8988T (cell line): ENCODE results near the gene RAB3C.

Experiments
- DNase-seq: peaks from one replicate; pipeline ENCODE4 v3.0.0; 2011

Gene RAB3C

DNA sequence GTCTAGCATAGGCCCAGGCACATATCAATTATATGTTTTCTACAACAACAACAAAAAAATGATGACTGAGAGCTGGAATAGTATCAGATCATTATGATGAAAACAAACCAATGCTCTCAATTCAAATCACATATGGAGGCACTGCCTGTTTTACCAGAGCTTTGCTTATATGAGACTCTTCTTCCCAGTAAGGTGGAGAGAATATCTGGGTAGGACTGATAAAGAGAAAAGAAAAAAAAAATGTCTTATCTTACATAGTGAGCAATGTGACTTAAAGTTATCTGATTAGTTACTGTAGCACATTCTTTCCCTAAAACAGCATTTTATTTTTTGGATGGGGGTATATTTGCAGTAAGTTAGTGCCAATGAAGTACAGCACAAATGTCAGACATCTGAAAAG is 154.8 kb downstream of the RAB3C start:
- no peak for DNase-seq

DNA sequence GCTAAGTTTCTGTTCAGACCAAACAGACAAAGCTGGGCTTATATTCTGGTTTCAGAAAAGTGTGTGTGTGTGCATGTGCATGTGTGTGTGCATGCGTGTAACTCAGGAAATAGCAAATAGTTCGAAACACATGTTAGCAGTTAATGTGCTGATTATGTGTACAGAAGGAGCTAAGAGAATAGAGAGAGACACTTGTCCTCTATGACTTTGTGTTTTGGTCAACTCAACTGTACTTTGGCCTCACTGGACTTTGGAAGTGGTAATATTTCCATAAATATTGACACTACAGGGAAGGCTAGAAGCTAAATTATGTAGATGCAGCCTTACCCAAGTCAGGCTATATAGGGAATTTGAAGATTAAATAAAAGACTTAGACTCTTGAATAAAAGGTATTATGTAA is 155.5 kb downstream of the RAB3C start:
- no peak for DNase-seq

DNA sequence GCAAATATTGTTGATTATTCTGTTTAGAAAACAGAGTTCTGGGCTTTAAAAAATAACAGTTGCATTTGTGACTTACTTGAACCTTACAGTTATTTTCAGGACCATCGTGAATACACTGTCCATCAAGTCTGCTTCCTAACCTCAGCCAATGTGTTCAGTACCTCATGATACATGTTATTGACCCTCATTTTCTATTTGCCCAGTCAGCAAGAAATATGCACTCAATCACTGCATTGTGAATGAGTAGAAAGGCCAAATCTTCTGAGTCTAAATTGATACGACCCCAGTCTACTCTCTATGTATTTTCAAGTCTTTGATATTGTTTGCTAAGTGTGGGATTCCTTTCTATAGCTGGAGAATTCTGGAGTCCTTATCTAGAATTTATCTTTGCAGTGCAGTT is 156.2 kb downstream of the RAB3C start:
- no peak for DNase-seq

DNA sequence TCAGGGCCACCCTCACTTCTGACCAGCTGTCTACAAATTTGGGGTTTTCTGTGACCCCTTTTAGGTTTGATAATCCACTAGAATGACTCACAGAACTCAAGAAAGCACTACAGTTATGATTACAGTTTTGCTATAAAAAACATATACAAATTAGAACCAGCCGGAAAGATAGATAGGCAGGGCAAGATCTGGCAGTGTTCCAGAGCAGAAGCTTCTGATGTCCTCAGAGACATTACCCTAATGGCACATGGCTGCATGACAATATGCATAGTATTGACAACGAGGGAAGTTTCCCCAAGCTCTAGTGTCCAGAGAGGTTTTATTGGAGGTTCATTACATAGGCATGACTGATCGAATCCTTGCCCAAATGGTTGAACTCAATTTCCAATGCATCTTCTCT is 158.1 kb downstream of the RAB3C start:
- no peak for DNase-seq

DNA sequence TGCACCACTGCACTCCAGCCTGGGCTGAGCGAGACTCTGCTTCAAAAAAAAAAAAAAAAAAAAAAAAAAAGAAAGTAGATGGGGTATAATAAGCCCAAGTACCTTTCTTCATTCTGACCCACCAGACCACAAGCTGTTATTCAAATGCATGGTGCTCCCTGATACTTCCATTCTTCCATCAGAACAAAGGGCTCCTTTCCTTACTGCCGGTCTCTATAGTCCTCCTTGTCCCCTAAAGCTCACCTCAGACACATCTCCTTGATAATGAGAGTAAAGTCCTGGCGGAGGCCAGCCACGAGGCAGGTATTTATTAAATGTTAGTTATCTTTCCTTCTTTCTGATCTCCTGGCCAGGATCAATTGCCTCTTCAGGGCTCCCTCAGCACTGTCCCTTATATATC is 162.5 kb downstream of the RAB3C start:
- DNase-seq: no peak

DNA sequence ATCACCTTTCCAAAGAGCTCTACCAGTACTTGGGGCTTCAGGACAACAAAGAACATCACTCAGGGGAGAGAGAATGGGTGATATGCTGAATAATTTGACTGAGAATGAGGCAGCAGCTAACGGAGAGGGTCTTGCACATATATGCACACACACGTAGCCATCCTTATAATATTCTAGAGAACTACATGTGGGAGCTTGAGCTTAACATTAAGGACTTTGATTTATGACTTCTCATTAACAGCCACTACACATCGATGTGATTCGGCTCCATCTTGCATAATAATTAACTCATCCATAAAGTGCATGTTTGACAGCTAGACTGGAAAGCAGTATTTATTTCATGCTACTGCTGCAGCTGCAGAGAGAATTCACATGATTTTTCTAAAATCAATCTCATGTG is 163.4 kb downstream of the RAB3C start:
- DNase-seq: no peak

DNA sequence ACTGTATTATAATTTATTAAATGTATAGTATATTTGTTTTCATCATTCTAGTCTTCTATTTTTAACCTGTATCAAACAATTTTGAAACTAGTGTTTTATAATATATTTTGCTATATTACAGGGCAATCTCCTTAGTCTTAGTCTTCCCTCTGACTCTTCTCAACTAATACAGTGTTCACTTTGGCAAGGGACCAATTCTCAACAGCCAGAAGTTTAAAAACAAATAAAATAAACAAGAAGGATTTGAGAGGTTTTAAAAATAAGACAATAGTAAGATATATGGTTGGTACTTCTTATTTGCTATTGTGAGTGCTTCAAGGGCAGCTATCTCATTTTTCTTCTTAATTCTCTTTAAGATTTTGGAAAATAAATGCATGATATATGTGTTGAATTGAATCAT is 167.2 kb downstream of the RAB3C start:
- DNase-seq: no peak

DNA sequence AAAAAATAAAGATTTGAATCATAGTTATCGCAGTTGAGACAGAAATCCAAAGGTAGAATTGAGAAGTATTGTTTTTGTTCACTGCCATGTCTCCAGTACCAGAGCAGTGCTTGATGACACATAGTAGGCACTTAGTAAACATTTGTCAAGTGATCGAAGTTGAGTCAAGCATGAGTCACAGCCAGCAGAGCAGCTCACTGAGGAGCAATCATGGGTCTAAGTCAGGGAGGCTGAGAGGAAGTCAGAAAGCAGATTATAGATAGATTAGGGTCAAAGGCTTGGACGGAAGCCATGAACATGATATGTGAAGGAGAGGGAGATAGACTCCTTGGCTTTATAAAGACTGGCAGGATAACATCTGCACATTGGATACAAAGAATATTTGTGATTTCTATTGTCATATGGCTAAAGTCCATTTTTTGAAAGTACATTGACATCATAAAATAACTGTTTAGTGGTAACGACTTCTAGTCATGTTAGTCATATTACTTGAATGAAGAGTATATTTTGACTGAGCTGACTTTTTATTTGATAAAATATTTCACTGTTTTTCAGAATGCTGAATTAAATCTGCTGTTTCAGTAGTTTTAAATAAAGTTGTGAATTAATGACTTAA is 168.5 kb downstream of the RAB3C start:
- no peak for DNase-seq

DNA sequence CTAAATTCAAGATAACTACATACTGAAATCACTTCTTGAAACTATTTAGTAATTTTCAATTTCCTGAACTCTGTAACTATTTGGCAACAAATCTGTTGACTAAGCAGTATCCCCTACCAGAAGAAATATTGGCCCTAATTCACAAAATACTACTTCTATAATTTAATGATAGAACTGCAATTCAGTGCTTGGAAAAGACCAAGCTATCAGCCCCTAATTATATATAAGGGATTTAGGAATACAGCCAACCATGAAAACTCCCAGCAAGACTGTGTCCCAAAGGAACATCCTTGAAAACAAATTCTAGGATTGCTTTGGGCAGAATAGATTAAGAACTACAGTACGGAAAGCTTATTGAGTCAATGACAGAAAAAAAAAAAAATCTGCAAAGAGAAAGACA is 169.2 kb downstream of the RAB3C start:
- no peak for DNase-seq

DNA sequence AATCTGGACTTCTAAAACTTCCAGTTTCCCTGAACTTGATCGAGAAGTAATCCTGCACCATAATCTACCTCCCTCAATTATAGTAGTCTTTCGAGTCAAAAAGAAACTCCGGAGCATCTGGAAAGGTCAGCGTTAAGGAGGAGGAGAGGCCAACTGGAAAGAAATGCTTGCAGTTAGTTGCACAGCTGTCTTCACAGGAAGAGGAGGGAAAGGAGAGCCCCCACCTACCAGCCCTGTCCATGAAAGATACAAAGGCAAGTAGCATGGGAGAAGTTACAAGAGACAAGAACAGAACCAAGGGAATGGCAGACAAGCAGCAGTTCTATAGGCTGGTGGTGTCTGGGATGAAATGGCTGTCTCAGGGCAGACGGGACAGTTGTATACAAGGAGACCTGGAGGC is 170.6 kb downstream of the RAB3C start:
- no peak for DNase-seq

DNA sequence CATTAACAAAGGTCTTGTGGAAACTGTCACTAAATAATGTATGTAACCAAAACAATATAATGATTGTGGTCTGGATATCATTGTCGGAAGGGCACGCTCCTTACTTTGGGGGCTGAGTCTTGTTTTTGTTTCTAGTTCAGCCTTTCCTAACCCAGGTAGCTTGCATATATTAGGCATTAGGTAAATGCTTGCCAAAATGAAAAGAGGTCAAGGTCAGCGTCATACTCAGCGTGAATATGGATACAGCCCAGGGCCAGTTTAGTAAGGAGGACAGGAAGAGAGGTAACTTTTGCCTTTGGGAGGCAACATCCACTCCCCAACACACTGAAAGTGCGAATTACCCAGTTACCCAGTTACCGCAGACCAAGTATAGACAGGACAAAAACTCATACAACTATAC is 171.4 kb downstream of the RAB3C start:
- no peak for DNase-seq

DNA sequence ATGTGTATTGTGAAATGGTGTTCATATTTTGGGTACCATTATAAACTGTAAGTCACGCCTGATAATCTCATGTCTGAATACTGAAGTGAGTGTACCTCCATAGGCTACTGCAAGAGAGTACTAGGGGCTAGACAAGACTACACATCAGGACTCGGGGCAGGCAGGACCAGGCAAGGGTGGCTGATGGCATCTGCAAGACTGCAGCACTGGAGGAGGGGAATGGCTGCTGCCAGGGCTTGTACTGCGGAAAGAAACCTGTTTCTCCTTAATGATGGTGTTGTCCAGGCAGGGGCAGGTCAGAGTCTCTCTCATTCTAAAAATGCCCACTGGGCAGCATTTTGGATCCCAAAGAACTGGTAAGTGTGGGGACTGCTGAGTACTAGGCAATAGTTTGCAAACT is 172.5 kb downstream of the RAB3C start:
- no peak for DNase-seq

DNA sequence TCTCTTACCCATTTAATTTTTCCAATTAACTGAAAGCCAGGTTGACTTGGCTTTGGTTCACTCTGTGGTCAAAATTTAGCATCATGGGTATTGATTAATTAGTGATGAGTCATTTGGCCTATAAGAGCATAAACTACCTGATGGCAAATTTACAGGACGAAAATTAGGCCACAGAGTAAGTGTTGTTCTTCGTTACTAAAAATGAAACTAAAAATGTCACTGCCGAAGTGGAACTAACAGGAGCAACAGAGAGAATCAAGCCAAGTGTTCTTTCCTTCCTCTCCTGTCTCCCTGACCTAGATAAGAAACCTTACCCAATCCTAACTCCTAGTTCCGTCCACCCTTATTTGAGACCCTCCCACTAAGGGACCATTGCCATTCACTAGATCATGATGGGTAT is 176.9 kb downstream of the RAB3C start:
- DNase-seq: no peak

DNA sequence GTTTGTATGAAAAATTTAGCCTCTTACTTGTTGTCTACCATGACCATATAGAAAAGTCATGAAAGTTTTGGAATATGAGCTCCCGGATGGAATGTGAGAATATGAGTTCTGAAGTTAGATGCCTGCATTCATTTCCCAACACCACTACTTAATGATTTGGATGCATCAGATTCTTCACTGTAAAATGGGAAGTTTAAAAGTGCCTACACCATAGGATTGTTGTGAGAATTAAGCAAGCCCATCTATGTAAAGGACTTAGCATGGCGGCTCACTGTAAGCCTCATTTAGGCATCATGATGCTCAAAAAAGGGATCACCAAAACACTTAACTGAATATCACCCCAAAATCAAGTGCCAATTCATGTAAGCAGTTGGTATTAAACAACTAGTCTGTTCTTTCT is 177.3 kb downstream of the RAB3C start:
- no peak for DNase-seq

DNA sequence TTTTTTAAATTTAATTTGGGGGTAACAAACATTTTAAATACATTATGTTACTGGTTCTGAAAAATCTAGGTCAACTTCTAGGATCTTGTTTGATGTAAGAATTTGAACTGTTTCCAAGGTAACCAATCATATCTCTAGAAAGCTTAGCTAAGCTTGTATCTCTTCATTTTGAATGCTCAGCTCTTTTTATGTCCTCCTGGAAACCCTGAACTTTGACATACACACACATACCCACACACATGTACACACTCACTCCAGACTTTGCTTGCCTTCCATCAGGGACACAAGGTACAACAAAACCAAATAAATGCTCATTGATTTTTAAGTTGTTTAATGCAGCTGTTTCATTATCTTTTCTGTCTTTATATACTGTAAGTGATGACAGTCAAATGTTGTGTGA is 178.5 kb downstream of the RAB3C start:
- no peak for DNase-seq

DNA sequence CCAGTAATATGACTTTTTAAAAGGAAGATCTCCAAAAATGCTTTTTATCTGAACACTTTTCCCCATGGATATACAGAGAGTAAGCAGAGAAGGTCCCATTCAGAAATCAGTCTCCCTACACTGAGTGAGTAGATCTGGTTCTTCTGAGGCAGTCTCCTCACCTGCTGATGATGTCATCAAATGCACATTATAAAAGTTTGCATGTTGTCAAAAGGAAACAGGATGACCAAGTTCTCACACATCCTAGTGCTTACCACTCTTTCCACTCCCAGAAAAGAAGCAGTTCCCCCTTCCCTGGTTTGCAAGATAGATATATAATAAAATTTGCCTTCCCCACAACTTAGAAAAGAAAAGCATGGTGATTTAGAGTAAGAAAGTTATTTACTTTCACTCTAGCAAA is 180.5 kb downstream of the RAB3C start:
- no peak for DNase-seq

DNA sequence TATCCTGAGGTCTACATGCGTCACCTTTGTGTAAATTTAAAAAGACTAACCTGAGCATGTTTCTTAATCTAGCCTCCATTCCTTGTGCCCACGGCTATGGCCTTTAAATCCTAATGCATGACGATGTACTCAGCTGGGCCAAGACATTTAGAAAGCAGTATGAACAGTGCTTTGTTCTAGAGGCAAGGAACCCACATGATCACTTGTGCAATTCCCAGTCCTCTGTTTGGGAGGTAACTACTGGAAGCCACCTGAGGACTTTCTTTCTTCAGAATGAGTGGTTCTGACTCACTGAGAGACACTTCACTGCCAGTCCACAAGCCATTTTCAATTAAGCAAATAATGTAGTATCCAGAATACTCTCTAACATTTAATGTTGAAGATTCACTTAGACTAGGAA is 181.3 kb downstream of the RAB3C start:
- no peak for DNase-seq

DNA sequence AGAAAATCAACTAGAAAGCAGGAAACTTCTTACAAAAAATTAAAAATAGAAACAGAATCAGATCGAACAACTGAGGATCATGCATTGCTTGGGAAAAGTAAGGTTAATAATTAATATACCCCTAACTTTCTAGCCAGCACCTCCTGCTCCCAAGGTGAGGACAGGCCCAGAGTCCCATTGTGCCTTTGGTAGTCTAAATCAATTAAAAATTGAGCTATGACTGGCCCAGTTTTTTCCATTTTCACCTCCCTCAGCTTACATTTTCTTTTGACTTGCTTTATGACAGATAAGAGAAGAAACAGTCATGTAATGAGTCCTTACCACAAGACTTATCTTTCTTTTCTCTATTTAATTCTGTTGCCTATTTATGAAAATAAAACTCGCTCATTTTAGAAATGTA is 182.2 kb downstream of the RAB3C start:
- DNase-seq: no peak

DNA sequence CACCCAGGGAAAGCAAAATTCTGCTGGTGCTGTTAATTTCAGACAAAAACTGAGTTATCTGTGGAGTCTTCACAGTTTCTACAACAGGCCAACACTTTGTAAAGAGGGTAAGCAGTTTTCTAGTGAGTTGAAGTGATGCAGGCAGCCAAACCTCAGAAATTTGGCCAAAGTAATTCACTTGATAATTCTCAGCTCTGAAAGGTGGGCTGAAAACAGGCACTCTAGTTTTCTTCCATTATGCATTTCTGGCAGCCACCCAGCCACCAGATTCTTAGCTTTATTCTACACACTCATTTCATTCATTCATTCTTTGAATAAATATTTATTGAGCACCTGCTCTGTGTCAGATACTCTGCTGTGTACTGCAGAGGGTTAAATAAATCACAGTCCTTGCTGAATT is 184.2 kb downstream of the RAB3C start:
- no peak for DNase-seq

DNA sequence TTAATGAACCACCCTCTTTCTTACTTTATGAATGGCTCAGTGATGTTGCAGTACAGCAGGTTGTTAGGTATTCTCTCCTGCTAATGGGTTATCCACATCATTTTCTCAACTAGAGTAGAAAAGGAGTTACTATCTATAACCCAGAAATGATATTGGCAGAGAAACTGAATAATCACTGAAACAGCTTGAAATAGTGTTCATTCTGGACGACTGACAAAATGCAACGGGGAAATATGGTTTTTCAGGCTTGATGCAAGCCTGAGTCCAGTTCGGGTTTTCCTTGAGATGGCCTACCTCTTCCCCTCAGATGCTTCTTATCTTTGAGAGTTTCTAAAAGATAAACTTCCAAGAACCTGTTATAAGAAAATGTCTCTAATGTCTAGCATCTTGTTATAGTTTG is 187.3 kb downstream of the RAB3C start:
- DNase-seq: no peak

DNA sequence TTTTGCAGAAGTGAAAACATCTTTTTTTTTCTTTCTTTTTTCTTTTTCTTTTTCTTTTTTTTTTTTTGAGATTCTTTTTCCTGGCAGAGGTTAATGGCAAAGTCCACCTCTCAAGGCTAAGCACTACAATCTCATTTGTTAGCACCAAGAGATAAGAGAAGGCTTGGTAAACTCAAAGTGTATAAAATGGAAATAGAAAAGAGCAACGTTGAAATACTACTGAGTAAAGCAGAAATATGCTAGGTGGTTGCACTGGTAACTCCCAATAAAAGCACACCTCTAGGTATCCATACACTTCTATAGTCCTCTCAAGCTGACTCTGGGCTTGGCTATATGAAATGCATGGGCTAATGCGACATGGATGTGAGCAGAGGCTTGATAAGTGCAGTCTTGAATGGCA is 188.9 kb downstream of the RAB3C start:
- DNase-seq: no peak

DNA sequence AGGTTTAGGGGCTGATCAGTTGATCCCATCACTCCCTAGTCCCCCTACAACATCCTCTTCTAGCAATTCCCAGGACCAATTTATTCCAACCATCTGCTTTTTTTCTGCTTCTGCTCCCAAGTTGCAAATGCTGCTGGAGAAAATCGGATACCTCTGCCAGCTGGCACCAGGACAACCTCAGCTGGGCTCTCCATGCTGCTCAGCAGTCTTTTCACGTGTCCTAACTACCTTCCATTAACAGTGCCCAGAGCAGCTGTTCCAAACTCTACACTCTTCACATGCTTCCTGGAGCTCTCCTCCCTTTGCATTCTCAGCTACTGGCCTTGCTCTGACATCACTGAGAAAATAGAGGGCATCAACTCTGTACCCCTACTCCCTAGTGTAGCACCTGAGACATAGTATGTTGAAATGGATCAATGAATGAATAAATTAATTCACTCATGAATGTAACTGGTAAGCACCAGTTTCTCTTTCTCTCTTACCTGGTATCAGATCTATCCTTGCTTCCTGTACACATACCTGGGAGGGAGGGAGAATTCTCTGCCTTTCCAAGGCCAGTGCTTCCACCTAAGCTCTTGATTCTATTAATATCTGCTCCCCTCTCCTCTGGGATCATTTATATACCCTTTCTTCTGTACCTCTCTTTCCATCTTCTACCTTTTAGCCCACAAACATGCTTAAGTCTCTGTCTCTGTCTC is 191.0 kb downstream of the RAB3C start:
- no peak for DNase-seq

DNA sequence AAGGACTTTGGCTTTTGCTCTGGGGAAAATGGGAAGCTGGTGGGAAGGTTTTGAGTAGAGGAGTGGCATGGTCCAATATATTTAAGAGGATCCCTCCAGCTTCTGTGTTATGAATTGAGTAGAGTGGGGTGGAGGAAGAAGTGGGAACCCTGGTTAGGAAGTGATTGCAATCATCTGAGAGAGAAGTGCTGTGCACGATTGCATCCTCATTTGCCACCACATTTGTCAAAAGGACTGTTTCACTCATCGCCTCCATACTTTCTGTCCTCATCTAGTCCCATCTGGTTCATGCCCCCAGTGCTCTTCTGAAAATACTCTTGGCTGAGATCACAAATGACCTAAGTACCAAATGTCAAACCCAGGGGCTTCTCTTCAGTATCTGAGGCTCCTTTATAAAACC is 192.1 kb downstream of the RAB3C start:
- no peak for DNase-seq

DNA sequence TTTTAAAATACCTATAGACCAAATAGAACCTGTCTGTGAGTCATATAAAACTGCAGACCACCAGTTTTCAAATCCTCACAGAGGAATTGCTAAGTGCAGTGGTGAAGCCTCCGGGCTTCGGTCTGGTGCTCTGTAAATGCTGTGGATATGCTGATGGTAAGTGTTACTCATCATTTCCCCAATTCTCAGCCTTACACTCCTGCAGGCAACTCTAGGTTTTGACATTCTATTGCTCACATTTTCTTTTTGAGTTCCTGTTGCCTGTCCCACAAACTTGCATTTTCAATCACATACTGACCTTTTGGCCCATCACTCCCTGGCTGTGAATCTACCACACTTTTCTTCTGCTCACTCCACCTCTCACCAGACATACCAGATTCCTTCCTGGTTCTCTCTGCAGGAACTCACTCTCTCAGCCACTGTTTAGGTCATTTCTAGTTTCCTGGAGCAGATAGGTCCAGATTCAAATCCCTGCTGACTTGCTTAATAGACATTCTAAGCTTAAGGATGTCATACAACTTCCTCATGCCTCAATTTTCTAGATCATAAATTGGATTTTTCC is 192.9 kb downstream of the RAB3C start:
- DNase-seq: no peak

DNA sequence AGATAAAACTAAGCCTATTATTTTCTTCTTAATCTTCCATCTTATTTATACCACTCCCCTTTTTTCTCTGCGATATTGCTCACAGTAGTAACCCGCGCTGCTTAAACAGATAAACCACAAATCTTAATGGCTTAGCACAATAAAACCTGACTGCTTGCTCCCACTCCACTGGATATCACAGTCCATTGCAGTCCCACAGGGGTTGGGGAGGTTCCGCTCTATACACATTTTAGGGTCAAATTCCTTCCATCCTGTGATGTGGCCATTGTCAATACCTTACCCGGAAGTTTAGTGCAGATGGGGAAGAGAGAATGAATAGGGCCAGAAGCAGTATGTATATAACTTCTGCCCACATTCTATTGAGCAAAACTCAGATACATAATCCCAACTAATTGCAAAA is 193.7 kb downstream of the RAB3C start:
- no peak for DNase-seq
